Keratinocyte (primary cell): Measurements from ENCODE around the gene CACNA1C. TPM values are rescaled to one million over a fixed set of nuclear protein-coding genes. Genes with fewer than 3 reads are reported as not detected.

ENCODE experiments used
- DNase-seq: peaks from one replicate; pipeline ENCODE4 v3.0.0-alpha.2; 2011; ENCODE audit warnings: low read depth, missing footprints, low spot score
- FAIRE-seq: peaks from 2 replicates; lab custom pipeline; 2011; peaks lifted over from hg19 to GRCh38; lab: Jason Lieb, UNC
- H2AFZ ChIP-seq: 2 replicates; pipeline ENCODE4 v1.6.0; 2012; ENCODE audit warnings: low read length, control low read depth, inconsistent platforms; ENCODE audit not compliant: control insufficient read depth
- H3K27ac ChIP-seq: 2 replicates; pipeline ENCODE4 v1.5.1; 2011; ENCODE audit warnings: low read length; ENCODE audit not compliant: control insufficient read depth, insufficient read depth
- H3K27me3 ChIP-seq: 3 replicates; pipeline ENCODE4 v1.6.0; 2011; ENCODE audit warnings: low read length; ENCODE audit not compliant: control insufficient read depth, insufficient read depth; ENCODE audit errors: extremely low read depth
- H3K36me3 ChIP-seq, 2 experiments: 2 replicates in 1 of 2; 3 replicates in 1 of 2; pipeline ENCODE4 v1.5.1; 2011; ENCODE audit warnings: low read length in 2 of 2, mild to moderate bottlenecking in 1 of 2; ENCODE audit not compliant: control insufficient read depth in 2 of 2, insufficient read depth in 2 of 2; ENCODE audit errors: extremely low read depth in 1 of 2
- H3K4me1 ChIP-seq: 3 replicates; pipeline ENCODE4 v1.5.1; 2011; ENCODE audit warnings: low read length; ENCODE audit not compliant: control insufficient read depth, insufficient read depth; ENCODE audit errors: extremely low read depth
- H3K4me2 ChIP-seq: 3 replicates; pipeline ENCODE4 v1.6.0; 2011; ENCODE audit warnings: low read depth, low read length; ENCODE audit not compliant: control insufficient read depth, insufficient read depth; ENCODE audit errors: extremely low read depth
- H3K4me3 ChIP-seq, 3 experiments: fragments of 200-600 bp in 1 of 3; sonication (generic) in 1 of 3; 2 replicates in 2 of 3; 3 replicates in 1 of 3; pipeline ENCODE4 v1.5.1; 2011 to 2016; ENCODE audit warnings: low read length in 3 of 3, mild to moderate bottlenecking in 3 of 3, control low read depth in 2 of 3, inconsistent platforms in 1 of 3, low read depth in 1 of 3, mixed read lengths in 1 of 3, mixed run types in 1 of 3, moderate library complexity in 1 of 3; ENCODE audit not compliant: control insufficient read depth in 2 of 3, insufficient read depth in 2 of 3; ENCODE audit errors: extremely low read depth in 1 of 3
- H3K79me2 ChIP-seq: 2 replicates; pipeline ENCODE4 v1.6.0; 2012; ENCODE audit warnings: low read length; ENCODE audit not compliant: control insufficient read depth, insufficient read depth
- H3K9ac ChIP-seq: 3 replicates; pipeline ENCODE4 v1.6.0; 2011; ENCODE audit warnings: low read length; ENCODE audit not compliant: control insufficient read depth, insufficient read depth; ENCODE audit errors: extremely low read depth
- H3K9me1 ChIP-seq: 3 replicates; pipeline ENCODE4 v1.6.0; 2011; ENCODE audit warnings: low read length; ENCODE audit not compliant: control insufficient read depth, insufficient read depth; ENCODE audit errors: extremely low read depth
- H3K9me3 ChIP-seq: 2 replicates; pipeline ENCODE4 v1.5.1; 2012; ENCODE audit warnings: low read depth, low read length; ENCODE audit not compliant: control insufficient read depth
- H4K20me1 ChIP-seq: 3 replicates; pipeline ENCODE4 v1.6.0; 2011; ENCODE audit warnings: low read length; ENCODE audit not compliant: control insufficient read depth, insufficient read depth; ENCODE audit errors: extremely low read depth
- EZH2 ChIP-seq: IDR thresholded peaks from one replicate; pipeline ENCODE4 v1.6.1; 2012; ENCODE audit warnings: inconsistent platforms, mild to moderate bottlenecking, low read length, moderate library complexity
- dilution Hi-C: fragments of 300-500 bp; cut with MboI; formaldehyde crosslinking; loops from one replicate; pipeline ENCODE4 v1.7.0; 2020; ENCODE audit warnings: low sequenced_read_pairs; ENCODE audit not compliant: extremely low pct_ligation_motif_present
- polyA plus RNA-seq, 5 experiments: library from polyadenylated mRNA; depleted of rRNA in 3 of 5; stranded (reverse) in 3 of 5; stranded (forward) in 1 of 5; unstranded in 1 of 5; fragments of >200 nt; gene quantifications; 1 replicate in 1 of 5; 2 replicates in 3 of 5; 3 replicates in 1 of 5; pipeline versions ENCODE4 v1.2.1 to v1.2.3, GENCODE V29; 2011 to 2012; ENCODE audit warnings: missing spikeins in 2 of 5, low read depth in 1 of 5, low replicate concordance in 1 of 5
- TF ChIP-seq, protein P1 (sequence below), 3 experiments: IDR thresholded peaks in 1 of 3; conservative IDR thresholded peaks in 1 of 3; optimal IDR thresholded peaks in 1 of 3; 2 replicates in 2 of 3; 3 replicates in 1 of 3; pipeline versions ENCODE3 to v1.5.1; 2011; ENCODE audit warnings: low read length in 3 of 3, mild to moderate bottlenecking in 3 of 3, moderate library complexity in 2 of 3, control low read depth in 1 of 3, inconsistent platforms in 1 of 3; ENCODE audit not compliant: insufficient read depth in 2 of 3; ENCODE audit errors: extremely low read depth in 1 of 3

CACNA1C gene
- polyA plus RNA-seq, 1 donor (not counting 4 experiments of a cell fraction or from before 2014, with no cell fraction given) = not detected

GRCh38 chr12:2351161-2351560 lies 298.4 kb downstream of the CACNA1C start:
- no peak overlapping the region for H3K9ac ChIP-seq
- no peaks in the 10 kb centered on the region for H3K4me1 ChIP-seq
- H3K79me2 ChIP-seq = no peaks in the 10 kb centered on the region
- DNase-seq (no peak), FAIRE-seq (no peak)
- no peaks in the 10 kb centered on the region for H3K27me3 ChIP-seq
- no peaks in the 10 kb centered on the region for H4K20me1 ChIP-seq
- no peaks in the 10 kb centered on the region for H3K9me3 ChIP-seq
- H3K36me3 ChIP-seq = no peaks in the 10 kb centered on the region
- H2AFZ ChIP-seq = no peak overlapping the region
- H3K27ac ChIP-seq = no peak overlapping the region
- TF ChIP-seq, protein P1, sequence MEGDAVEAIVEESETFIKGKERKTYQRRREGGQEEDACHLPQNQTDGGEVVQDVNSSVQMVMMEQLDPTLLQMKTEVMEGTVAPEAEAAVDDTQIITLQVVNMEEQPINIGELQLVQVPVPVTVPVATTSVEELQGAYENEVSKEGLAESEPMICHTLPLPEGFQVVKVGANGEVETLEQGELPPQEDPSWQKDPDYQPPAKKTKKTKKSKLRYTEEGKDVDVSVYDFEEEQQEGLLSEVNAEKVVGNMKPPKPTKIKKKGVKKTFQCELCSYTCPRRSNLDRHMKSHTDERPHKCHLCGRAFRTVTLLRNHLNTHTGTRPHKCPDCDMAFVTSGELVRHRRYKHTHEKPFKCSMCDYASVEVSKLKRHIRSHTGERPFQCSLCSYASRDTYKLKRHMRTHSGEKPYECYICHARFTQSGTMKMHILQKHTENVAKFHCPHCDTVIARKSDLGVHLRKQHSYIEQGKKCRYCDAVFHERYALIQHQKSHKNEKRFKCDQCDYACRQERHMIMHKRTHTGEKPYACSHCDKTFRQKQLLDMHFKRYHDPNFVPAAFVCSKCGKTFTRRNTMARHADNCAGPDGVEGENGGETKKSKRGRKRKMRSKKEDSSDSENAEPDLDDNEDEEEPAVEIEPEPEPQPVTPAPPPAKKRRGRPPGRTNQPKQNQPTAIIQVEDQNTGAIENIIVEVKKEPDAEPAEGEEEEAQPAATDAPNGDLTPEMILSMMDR (optimal IDR thresholded peaks at IDR 0.05 in 1 of 3, IDR thresholded peaks at IDR 0.05 in 1 of 3, conservative IDR thresholded peaks at IDR 0.05 in 1 of 3; ENCODE audit: extremely low read depth in 1 of 3, insufficient read depth in 2 of 3, low read length in 3 of 3) = no peak
- TF ChIP-seq EZH2 = no peak
- H3K9me1 ChIP-seq = no peaks in the 10 kb centered on the region
- no peak overlapping the region for H3K4me2 ChIP-seq
- dilution Hi-C loops = no loop called here
- H3K4me3 ChIP-seq = no peak overlapping the region

GRCh38 chr12:2352203-2352602 lies 299.4 kb downstream of the CACNA1C start:
- Histone ChIP-seq H3K9ac (no peak overlapping the region), H3K9me3 (no peaks in the 10 kb centered on the region), H4K20me1 (no peaks in the 10 kb centered on the region), H2AFZ (no peak overlapping the region), H3K4me3 (no peak overlapping the region), H3K27ac (no peak overlapping the region), H3K36me3 (no peaks in the 10 kb centered on the region), H3K4me2 (no peak overlapping the region), H3K27me3 (no peaks in the 10 kb centered on the region), H3K9me1 (no peaks in the 10 kb centered on the region), H3K79me2 (no peaks in the 10 kb centered on the region), H3K4me1 (no peaks in the 10 kb centered on the region)
- no peak for DNase-seq
- dilution Hi-C loops = no loop called here
- FAIRE-seq = no peak
- TF ChIP-seq EZH2 = no peak
- TF ChIP-seq, protein P1 (optimal IDR thresholded peaks at IDR 0.05 in 1 of 3, IDR thresholded peaks at IDR 0.05 in 1 of 3, conservative IDR thresholded peaks at IDR 0.05 in 1 of 3; ENCODE audit: extremely low read depth in 1 of 3, insufficient read depth in 2 of 3, low read length in 3 of 3) = no peak
